HG03095 (cell line): ENCODE results near the gene PI4K2A.

ENCODE experiments used
- ATAC-seq: cut with Tn5 transposase; IDR thresholded peaks from one replicate; pipeline ENCODE4 v1.9.1; 2021; ENCODE audit warnings: moderate library complexity; ENCODE audit not compliant: unreplicated experiment

PI4K2A gene

DNA sequence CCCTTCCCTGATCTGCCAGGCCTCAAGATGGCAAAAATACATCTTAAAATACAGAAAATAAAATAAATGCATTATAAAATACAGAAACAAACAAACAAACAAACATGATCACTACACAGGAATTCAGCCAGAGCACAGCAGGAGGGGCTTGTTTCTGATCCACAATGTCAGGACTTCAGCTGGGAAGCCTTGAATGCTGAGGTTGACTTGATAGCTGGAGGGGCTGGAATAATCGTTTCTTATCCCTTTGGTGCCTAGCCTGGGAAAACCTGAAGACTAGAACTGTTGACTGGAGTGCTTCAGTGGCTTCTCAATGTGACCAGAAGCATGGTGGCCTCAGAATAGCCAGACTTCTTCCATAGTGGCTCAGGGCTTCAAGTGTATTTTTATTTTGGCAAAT lies 63.9 kb downstream of the PI4K2A start:
- no peak for ATAC-seq

DNA sequence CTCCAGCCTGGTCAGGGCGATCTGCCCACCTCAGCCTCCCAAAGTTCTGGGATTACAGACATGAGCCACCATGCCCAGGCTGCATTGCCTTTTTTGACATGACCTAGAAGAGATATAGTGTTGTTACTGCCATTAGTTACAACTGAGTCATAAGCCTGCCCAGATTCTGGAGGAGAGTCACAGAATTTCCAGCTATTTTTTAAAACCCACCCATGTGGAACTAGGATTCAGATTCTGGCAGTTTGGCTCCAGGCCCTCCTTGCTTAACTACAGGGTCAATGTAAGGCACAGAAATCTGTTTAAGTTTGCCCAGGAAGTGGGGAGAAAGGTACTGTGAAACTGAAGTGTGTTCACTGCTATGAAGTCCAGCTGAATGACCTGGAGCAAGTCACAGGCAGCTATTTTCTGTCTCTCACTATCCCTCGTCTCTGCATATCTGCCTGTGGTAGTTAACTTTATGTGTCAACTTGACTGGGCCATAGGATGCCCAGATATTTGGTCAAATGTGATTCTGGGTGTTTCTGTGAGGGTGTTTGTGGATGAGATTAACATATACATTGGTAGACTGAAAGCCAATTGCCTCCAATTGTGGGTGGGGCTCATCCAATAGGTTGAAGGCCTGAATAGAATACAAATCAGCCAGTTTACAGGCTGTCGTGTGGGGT lies 64.7 kb downstream of the PI4K2A start:
- no peak for ATAC-seq

DNA sequence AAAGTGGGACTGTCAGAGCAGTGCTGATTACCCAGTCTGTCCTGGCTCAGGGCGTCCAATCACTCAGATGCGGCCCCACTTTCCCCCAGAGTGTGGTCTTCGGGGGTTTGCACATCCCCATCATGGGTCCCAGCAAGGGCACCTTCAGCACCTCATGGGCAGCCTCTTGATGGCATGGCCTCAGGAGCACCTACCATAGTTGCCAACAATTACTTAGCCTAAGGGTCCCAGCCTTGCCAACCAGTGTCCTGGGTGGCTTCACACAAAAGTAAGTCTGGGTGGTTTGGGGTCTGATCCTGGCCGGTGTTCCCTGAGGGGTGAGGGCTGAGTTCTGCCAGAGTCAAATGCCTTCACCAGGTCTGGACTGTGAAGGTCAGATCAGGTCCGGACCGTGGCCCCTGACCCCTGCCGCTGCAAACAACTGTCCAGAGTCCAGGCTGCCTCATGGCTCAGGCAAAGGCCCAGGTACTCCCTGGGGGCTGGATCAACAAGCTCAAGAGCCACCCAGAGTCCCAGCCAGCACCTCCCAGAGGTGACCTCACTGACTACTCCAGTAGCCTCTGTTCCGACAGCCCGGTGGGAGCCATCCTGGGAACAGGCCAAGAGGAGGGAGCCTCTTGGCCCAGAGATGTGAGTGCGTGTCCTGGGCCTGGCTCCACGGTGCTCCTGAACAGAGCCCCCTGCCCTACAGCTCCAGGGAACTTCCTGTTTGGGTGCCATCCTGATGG lies 66.8 kb downstream of the PI4K2A start:
- ATAC-seq: no peak

DNA sequence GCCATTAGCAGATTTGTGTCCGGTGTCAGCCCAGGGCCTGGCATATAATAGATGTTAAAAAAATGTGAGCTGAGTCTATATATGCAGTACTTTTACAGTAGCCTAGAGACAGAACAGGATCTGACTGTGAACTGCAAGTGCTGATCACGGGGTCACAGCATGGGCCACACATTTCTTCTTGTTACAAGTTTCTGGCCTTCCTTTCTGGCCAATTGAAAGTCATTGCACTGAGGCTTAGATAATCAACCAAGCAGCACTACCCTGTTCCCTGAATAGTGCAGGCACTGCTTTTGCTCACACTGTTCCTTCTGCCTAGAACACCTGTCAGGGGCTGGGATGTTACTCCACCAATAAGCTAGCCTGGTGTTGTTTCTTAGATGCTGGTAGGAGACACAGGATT lies 67.7 kb downstream of the PI4K2A start:
- no peak for ATAC-seq

DNA sequence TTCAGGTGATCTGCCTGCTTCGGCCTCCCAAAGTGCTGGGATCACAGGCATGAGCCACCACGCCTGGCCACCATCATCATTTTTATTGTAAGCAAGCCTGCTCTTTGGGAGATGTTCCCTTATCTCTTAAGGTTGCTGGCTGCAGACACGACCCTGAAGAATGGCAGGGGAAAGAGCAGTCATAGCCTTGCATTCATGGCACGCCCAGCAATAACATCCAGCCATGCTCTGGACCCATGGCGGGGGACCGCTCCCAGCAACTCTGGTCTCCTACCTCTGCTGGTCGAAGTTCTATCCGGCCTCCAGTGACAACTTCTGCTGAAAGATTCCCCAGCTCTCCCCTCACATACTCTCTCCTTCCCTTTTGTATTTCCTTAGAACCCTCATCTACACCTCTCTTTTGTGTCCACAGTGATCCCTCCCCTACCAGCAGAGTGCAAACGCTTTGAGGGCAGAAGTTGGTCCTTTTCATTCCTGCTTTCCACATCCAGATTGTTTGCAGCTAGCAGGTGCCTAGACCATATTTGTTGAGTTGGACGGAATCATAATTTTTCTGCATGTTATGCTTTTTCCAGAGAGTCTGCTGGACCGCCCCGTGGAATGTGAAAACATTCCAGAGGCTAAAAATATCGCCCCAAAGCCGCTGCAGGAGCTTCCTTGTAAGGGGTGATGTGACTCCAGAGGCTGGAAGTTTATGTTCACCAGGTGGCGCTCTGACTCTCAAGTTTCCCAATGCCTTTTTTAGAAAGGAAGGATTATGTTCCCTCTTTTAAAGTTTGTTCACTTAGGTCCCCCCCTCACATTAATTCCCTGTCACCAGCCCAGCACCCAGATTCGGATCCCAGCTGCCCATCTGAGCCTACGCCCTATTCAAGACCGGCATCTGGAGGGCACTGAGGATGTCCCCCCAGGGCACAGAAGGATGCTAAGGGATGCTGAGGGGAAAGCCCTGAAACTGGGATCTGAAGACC lies 68.8 kb downstream of the PI4K2A start:
- ATAC-seq: no peak

DNA sequence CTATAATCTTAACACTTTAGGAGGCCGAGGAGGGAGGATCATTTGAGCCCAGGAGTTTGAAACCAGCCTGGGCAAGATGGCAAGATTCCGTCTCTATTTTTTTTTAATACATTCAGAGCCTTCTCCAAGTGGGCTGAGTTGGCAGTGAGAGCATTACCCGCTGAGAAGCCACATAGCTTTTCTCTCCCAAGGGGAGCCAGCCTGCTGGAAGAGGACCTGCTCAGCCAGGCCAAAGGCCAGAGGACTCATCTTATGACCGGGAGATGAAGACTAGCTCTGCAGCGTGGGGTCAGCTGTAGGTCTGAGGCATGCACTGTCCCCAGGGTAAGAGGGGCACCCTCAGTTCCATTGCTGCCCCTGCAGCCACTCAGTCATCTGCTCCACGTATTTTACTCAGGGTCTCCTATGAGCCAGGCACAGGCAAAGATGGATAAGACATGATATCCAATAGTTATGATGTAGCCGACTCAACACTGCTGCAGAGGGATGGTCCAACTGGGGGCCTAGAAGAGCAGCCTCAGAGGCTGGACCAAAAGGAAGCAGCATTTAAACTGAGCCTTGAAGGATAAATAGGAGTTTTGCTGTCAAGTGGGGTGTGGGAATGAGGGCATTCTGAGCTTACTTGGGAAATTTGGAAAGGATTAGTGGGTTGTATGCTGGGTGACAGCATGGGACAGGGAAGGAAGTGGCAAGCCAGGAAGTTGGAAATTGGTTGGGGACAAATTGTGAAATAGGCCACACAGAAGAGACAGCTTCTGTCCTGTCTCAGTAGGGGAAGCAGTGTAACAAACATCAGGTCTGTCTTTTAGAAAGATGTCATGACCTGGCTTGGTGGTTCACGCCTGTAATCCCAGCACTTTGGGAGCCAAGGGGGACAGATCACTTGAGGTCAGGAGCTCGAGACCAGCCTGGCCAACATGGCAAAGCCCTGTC lies 71.4 kb downstream of the PI4K2A start:
- no peak for ATAC-seq

DNA sequence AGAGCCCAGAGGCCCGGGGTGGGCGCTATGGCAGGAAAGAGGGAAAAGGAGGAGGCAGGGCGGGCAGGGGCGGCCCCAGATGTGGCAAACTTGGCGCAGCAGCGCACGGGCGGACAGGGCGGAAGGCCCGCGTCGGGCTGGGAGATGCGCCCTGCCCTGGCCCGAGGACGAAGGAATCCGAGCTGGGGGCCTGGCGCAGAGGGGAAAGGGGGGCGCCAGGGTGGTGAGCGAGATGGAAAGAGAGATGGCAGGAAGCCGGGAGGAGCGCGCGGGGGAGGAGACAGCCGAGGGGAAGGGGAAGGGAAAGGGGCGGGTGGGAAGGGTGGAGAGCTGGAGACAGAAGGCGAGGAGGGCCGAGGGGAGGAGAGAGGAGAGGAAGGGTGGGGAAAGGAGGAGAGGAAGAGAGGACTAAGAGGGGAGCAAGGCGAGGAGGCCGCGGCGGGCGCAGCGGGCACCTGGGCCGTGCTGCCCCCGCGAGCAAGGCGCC lies 72.9 kb downstream of the PI4K2A start, which contains the start of gene MARVELD1:
MARVELD1 (plus strand) TSS at position 392 of the 487 bp plus-strand sequence. CDS start 147 bp downstream, outside the sequence.
- ATAC-seq: no peak

DNA sequence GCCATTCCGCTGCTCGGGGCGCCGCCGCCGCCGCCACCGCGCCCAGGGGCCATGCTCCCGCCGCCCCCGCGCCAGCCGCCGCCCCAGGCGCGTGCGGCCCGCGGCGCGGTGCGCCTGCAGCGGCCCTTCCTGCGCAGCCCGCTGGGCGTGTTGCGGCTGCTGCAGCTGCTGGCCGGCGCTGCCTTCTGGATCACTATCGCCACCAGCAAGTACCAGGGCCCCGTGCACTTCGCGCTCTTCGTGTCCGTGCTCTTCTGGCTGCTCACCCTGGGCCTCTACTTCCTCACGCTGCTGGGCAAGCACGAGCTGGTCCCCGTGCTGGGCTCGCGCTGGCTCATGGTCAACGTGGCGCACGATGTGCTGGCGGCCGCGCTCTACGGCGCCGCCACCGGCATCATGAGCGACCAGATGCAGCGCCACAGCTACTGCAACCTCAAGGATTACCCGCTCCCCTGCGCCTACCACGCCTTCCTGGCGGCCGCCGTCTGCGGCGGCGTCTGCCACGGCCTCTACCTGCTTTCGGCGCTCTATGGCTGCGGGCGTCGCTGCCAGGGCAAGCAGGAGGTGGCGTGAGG lies 73.4 kb downstream of the PI4K2A start:
- peak; percentile 77 for ATAC-seq

DNA sequence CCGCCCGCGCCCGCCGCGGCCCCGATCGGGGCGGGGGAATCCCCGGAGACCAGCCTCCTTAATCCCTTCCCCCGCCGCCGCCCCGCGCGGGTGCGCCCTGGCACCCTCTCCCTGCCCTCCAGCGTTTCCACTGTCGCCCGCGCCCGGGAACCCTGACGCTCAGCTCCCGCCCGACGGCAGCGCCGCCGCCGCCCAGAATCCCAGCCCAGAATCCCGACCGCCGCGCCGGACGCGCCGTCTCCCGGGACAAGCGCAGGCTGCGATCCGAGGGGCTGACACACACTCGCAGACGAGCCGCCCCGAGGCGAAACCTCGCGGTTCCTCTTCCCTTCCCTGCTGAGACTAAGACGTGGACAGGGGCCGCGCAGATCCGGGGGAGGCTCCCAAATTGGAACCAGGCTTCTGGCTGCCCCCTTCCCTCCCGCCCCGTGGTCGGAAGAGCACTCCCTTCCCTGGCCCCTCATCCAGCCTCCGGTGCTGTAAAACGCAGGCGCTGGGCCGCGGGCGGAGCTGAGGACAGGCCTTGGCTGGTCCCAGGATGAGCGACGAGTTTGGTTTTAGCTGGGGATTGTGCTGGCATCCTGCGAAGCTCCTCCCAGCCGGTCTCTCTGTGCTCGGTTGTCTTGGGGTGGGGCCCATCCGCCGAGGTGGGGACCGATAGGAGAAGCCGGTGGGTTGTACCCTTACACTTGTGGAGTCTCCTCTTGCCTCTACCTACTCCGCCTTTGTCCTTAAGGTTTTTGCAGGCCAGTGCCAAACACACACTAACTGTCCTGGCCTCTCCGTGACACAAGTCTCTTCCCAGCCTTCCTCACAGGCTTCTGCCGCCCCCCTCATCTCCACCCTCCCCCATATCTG lies 74.2 kb downstream of the PI4K2A start:
- ATAC-seq: peak; percentile 33

DNA sequence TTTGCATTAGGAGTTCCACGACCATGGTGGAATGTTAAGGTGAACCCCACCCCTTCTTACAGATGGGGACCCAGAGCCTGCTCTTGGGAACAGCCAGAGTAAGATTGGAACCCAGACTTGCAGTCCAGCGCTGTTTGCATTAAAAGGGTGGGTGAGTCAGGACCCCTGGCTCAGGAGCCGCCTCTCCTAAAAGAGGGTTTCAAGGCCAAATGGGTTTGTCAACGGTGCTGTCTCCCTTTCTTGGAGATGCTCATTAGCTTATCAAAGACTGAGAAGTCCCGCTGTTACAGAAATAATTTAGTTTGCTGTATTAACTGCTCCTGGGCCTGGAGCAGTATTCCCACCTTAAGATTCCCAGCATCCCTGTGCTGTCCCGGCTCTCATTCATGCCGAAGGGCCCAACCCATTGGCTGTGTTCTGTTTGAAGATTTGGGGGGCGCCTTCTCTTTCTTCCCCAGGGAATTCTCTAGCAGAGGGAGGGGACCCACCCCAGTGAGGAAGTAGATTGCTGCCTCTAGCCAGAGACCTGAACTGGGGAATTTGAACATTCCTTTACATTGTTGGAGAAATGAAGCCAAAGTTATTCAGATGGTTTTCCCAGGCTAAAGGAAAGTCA lies 74.9 kb downstream of the PI4K2A start:
- no peak for ATAC-seq

DNA sequence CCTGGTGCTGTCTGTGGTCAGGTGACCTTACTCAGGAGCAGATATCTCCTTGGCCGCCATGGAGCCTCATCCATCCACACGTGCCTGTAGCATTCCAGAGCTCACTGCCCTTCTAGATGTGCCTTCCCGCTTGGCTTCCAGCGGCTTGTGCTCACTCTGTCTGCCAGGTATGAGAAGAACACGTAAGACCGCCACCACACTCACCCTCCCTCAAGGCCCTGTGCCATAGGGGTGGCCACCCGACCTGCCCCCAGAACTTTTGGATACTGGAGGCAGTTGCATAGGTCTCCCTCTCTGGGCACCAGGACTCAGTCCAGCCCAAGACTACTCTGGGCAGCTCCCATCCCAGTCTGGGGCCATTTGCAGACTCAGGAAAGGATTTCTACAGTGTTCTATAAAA lies 77.2 kb downstream of the PI4K2A start:
- ATAC-seq: no peak

DNA sequence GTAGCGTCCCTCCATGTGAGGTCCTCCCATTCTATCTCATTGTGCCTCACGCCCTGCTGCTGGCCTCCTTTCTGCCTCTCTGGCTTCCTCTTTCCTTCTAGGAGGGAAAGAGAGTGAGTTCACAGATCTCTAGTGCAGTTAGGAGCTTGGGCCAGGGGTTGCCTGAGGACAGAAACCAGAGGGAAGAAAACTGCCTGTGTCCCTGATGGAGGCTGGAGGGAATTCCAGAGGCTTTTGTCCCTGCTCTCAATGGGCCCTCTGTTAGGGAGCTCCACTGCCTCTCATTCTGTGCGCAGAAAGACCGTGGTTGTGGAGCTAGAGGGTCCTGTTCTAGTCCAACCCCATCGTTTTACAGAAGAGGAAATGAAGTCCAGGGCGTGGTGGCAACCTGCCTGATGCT lies 77.7 kb downstream of the PI4K2A start:
- no peak for ATAC-seq

DNA sequence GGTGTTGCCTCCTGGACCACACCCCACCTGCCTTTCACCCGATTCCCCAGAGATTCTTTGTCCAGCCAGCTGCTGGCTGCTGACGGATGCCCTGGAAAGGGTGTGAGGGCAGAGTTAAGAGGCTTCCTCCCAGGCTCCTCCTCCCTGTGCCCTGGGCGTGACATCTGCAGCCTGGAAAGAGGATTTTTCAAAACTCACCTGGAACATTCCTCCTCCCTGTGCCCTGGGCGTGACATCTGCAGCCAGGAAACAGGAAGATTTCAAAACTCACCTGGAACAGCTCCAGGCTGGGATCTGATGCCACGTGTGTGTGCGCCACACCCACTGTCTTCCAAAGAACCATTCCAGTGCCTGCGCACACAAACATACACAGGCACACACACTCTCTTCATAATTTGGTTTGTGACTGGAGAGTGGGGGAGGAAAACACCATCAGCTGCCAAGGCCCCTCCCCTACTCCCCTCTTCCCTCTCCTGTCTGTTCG lies 78.2 kb downstream of the PI4K2A start:
- no peak for ATAC-seq

DNA sequence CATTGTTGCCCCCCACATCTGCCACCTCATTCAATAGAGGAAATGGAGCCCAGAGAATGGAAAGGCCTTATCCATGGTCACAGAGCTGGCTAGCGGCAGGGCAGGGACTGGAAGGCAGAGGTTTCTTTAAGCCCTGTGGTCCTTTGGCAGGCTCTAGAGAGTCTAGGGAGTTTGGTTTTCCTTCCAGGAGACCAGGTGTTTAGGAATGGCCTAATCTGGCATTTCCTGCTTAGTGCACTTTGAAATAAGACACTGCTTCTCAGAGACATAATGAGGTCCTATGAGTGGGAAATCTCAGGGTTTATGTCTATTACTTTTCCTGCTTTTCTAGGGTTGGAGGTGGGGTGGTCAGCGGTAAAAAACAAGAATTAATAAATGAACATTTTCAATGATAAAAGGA lies 79.1 kb downstream of the PI4K2A start:
- ATAC-seq: no peak

DNA sequence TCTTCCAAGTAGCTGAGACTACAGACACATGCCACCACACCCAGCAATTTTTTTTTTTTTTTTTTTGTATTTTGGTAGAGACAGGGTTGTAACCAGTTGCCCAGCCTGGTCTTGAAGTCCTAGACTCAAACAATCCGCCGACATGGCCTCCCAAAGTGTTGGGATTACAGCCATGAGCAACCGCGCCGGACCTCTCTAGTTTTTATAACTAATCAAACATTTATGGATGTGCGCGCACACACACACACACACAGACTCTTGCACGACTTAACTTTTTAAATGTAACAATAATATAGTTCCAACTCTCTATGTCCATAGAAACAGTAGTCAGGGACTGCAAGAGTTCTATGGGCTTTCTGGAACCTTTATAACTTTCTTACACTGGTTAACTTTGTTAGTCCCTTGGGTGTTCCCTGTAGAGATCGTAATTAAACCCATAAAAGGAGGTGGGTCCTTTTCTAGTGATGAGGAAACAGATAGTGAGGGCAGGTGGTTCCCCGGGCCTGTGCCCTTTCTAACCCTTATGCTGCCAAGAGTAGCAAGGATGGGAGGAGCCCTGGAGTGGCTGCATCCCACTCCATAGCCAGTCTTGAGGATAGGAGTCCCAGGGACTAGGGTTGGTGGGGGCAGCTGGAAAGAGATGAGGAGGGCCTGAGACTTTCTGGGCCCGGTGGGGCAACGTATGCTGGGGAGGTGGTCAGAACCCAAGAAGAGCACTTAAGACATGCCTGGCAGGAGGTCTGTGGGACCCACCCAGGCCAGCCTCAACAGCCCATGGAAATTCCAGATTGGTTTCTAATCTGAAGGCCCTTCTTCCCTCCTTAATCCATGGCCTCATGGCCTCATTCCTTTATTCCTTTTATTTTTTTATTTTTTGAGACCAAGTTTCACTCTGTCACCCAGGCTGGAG lies 81.7 kb downstream of the PI4K2A start:
- ATAC-seq: no peak

DNA sequence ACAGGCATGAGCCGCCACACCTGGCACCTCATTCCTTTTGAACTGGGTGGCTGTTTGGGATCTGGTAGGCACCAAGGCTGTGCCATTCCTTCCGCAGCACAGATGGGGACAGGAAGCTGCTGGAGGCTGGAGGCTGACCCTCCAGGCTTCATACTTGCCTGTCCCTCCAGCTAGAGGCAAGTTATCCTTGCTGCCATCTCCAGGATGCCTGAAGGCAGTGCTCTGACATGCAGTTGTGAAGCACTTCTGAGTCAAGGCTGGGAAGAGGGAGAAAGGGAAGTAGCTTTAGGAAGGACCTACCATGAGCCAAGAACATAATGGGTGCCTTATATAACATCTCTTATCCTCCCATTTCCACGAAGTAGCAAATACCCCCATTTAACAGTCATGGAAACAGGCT lies 82.5 kb downstream of the PI4K2A start:
- no peak for ATAC-seq

DNA sequence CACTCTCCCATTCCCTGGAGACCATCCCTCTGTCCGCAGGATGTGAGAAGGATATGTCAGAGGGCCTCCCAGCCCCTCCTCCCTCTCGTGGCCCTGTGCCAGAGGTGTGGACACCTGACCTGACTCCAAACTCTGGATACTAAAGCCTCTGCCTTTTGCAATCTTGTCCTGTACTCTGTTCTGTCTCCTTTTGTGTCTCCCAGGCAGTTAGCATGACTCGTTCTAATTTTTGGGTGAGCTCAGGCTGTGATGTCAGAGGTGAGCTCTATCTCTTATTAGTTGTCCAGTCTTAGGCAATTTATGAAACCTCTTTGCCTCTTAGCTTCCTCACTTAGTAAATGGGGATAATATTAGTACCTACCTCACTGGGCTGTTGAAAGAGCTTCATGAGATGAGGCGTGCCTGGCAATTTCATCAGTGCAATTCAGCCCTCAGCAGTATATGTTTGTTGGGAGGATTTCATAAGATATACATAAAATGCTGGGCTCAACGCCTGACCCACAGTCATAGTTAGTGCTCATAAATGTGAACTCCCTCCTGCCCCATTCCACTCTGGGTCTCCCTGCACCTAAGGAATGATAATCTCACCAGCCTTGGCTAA lies 84.0 kb downstream of the PI4K2A start:
- no peak for ATAC-seq
